Pulmonary artery endothelial cell (primary cell): ENCODE data around the gene ABTB2. TPM values are rescaled to one million over a fixed set of nuclear protein-coding genes. Genes with fewer than 3 reads are reported as not detected.

Experiments
- DNase-seq: peaks from one replicate; pipeline ENCODE4 v3.0.0-alpha.2; 2011; ENCODE audit warnings: low read depth, low spot score
- total RNA-seq: library from RNA; depleted of rRNA; stranded (reverse); fragments of >200 nt; gene quantifications from 2 replicates; pipeline ENCODE4 v1.2.3, GENCODE V29; 2014

The ABTB2 gene
- total RNA-seq, 1 donor from 2014 or later, result 0.07 TPM

DNA sequence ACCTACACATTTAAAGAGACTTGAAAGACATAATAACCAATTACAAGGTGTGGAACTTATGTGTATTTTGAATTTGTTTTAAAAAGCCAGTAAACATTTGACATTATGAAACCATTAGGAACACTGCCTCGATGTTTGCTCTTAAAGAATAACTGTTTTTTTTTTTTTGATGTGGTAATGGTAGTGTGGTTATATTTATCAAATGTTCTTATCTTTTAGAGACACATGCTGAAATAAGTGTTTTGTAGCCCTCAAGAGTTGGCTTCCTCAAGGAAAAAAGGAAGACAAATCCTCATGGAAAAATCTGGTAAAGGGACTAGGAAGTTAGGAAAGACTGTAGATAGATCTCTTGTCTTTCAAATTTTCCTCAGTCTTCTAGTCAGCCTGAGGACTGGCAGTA, 2.2 kb upstream of the ABTB2 start:
- DNase-seq, result no peak

DNA sequence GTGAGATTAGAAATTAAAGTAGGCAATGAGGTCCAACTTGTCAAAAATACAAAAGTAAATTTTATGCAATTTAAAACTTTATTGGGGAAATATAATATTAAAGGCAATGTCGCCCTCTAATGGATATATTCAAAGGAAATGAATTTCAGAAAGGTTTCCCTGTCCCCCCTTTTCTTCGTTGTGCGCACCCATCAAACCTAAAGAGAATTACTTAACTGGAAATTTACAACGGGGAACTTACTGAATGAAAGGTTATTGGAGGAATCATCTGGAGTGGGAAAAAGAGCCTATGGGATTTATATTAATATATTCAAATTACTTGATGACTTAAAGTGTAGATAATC, 1.7 kb upstream of the ABTB2 start:
- no peak for DNase-seq

DNA sequence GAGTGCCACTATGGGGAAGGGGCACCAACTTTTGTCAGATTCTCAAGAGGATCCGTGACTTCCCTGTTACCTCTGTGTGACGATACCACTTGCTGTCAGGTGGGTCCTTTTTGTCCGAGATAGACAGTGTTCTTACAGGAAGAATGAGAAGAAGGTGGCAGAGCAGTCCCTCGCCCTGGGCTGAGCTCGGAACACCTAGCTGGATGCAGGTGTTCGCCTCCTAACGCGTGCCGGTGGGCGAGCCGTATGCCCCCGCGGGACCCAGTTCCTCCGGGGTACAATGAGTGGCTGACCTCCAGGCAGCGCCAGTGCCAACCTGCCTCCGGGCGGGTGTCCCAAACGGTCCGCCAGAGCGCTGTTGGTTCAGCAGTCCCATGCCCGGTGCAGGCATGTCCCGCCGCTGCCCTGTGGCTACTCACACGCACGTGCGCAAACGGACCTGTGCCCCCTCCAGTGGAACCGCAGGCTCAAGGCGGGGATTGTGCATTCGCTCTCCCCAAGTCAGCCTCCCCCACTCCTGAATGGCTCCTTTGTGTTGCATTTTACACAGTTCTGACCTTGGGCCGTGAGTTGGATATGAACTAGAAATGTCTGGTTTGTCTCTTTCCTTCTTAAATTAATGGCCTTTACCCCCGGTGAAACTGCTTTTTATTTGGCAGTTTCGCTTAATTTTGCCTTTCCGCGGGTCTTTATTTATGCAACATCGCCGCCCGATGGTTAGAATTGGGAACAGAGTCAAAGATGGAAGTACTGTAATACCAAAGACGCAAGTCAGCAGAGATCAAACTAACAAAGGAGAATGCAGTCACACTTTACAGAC, 1.1 kb upstream of the ABTB2 start:
- DNase-seq, result peak; percentile 30

DNA sequence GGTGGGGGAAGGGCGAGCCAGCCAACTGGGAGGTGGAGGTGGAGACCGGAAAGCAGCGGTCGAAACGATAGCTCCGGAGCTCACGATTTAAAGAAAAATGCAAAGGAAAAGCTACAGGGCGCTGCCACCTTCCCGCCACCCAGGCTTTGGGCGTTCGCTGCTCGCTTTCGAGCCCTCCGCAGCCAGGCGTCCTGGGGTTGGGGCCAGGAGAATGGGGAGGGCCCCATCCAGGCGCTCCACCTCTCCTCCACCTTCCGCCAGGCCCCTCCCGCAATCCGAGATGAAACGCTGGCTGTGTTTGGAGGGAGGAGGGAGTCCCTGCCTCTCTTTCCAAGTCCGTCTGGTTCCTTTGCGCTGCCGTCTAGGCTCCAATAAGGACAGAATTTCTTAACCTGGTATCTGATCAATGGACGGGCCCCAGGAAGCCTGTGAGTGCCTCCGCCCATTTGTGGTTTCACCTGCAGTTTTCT, 483 bp upstream of the ABTB2 start:
- DNase-seq, result no peak

DNA sequence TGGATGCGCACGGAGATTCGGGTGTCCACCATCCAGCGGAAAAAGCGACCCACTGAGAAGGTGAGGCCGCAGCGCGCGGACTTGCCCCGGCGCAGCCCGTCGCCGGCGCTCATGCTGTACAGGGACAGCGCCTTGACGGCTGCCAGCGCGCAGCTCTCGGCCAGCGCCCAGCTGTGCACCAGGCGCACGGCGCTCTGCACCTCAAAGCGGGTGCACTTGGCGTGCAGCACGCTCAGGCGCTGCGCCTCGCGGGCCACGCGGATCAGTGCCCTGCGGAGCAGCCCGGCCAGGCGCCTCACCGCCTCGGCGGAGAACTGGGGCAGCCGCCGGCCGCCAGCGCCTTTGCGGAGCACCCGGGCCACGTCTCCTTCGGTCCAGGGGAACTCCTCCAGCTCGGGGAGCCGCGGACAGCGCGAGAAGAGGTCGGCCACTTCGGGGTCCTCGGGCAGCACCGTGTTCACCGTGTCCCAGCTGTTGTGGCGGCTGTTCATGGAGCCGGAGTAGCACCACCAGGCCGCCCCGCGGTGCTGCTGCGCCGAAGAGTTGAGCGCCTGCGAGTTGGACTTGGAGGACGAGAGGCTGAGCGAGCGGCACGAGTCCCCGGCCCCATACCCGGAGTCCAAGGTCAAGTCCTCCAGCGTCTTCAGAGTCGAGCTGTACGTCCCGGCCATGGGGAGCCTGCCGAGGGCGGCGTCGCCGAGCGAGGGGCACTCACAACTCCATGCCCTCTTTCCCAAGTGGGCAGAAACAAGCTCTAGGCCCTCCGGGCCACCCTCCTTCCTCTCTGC, 703 bp downstream of the ABTB2 start:
- DNase-seq, result no peak

DNA sequence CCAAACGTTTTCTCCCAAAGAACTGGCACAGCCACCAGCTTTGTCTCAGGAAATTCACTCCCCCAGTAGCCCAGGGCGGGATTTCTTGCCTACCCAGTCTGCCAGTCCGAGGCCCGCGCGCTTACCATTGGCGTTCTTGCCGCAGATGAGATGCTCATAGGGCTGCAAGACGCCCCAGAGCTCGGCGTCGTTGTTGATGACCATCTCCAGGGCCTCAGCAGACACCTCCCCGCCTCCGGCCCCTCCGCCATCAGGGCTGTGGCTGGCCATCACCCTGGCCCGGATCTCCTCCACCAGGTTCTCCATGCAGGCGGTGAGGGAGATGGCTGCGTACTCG, 1.3 kb downstream of the ABTB2 start:
- no peak for DNase-seq

DNA sequence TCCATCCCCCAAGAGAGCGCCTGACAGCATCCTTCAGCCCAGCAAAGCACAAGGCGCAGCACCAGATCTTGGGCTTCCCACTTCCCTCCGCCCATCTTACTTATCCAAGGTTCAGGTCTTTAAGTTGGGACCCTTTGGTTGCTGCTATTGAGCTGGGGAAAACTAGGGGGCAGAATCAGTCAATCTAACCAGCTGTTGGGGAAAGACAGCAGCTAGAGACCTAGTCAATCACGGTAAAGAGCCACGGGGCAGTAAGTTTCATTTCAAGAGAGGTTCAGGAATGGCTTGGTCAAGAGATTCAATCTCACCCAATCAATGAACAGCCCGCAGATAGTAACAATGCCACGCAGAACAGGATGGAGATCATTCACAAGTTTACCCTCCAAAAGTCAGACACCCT, 1.7 kb downstream of the ABTB2 start:
- DNase-seq, result no peak

DNA sequence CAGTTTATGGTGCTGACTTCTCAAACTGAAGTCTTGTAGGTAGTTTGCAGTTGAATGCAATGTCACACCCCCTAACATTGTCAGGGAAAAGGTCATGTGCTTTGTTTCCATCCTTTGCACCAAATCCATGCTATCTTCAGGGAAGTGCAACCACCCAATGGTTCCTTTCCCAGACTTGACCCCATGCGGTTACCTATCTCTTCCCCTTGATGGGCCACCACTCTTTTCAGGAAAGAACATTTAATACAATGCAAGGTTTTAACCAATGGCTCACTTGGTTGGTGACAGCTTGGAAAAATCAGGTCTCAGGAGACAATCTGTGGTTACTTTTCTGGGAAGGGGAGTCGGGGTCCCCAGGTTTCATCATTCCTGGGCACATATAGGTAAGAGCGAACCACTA, 2.1 kb downstream of the ABTB2 start:
- DNase-seq, result no peak

DNA sequence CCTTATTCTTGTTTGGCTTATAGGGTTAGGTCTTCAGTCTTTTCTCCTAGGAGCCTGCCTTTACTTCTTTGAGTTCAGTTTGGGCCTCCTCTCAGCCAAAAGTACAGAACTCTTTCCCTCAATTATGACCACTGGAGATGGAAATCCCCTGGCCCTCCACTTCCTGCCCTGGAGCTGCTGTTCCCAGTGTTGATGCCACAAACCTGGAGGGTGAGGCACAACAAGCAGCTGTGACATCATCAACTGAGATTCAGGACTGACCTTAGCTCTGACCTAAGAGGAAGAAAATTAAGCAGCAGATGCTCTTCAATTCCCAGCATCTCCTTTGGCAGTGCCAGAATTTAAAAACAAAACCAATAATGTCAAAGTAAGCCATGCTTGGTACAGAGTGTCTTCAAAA, 3.0 kb downstream of the ABTB2 start:
- no peak for DNase-seq

DNA sequence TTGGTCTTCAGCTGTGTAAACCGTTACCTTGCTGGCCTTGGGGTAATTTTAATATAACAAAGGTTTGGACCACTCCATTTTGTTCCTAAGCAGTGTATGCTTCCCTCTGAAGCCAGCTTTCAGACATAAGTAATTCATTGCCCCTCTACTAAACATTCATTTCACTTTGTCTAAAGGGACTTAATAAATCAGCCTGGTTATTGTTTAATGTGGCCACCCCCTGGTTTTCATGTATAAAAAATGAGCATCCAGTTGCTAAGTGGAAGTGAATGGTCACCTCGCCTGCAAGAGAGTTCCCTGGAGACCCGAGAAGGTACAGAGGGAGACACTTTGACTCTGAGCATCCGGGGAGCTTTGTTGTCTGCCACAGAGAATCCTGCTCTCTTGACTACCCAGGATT, 3.9 kb downstream of the ABTB2 start:
- no peak for DNase-seq

DNA sequence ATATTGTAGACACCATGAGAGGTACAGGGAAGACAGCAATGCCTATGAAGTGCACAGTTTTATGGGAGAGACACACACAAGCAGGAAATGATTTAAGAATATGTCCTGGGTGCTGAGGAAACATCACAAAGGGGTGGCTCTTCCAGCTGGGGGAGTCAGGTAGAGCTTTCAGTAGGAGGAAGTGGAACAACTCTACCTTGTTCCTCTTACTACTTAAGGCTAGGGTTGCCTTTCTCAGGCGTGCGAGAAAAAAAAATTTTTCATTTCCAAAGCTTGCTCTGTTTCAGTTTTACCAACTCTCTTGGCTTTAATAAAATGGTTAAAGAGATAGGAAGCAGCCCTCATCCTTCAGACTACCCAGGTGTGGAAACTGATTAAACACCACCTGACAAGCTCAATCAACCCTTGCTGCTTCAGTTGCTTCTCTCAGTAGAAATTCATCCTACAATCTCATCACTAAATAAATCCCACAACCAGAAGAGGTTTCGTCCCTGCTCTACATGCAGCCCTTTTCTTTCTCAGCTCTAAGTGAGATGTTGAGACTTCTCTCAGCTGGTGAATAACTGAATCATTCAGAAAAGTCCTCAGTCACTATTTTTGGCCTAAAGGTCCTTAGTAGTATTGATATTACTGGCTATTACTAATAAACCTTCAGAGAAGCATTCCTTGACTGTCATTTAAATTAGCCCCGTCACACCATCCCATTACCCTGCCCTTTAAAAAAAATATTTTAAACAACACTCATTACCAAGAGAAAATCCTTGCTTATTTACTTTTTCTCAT, 5.9 kb downstream of the ABTB2 start:
- no peak for DNase-seq

DNA sequence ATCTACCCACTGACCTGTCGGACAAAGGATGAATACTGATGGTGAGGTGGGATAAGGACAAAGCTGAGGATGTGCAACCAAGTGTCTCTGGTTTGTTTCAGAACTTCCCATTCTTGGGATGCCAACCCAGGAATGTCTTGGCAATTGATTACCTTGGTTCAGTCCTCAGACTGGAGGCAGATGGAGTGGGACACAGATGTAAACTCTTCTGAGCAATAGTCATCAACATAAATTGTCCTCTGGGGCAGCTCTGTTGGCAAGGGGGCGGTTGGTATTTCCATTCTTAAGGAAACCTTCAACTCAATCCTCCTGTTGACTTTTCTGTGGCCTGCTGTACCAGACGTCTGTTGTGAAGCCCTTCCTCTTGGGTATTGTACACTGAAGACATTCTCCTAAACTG, 6.8 kb downstream of the ABTB2 start:
- no peak for DNase-seq

DNA sequence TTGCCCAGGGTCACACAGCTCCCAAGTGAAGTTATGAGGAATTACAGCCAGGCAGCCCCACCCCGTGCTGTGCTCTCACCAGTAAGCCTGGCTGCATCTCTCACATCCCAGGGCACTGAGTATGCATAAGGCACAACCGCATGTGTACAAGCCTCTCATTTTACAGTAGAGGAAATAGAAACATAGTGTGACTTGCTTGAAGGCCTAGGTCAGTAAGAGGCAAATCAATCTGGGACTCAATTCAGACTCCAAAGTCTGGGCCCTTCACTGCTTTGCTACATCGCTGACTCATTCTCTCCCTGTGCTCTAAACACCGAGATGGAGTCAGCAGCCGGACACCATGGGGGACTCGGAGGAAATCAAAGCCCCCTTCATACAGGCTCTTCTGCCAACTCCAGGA, 7.9 kb downstream of the ABTB2 start:
- DNase-seq, result no peak

DNA sequence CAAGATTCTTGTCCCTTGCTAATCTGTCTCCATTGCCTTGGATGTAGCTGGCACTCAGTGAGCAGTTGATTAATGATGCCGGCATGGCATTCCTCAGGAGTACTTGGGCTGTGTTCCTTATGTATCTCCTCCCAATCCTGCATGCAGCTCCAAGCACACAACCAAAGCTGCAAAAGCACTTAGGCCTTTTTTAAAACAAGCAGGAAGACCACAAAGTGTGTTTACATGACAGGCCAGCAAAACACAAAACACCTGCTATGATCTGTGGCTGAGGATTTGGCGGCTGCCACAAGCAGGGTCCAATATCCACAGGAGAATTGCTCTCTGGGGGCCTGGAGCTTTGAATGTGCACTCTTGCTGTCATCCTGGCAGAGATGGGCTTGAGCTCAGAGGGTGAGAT, 8.9 kb downstream of the ABTB2 start:
- no peak for DNase-seq

DNA sequence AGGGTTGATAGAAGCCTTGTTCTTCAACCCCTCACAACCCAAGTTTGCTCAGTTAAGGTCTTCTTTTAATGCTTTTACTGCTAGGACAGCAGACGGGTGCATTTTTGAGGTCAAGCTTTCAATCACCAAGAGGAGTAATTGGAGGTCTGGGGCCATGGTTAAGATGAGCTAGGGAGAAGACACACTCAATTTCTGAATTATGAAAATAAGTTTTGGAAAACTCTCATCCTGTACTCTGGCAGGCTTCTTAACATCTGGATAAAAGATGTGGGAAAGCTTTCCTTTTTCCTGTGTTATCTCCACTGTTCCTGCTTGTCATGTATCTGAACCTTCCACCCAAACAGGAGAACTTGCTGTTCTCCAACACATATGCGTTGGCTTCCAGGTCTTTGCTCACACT, 9.7 kb downstream of the ABTB2 start:
- DNase-seq, result no peak

DNA sequence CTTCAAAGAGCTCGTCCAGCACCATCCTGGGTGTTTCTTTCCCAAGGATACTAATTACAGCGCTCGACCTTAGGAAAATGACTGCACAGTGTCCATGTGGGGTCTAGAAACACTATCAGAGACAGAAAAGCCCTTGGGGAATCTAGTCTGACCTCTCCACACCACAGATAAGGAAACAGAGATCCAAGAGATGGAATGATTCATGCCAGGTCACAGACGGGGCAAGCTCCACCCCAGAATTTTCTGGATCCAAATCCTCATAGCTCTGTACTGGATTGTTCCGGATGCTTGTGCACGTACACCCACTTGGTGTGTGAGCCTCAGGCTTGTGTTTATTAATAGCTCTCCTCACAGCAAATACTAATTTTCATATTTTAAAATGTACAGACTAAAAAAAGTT, 11.3 kb downstream of the ABTB2 start:
- no peak for DNase-seq

DNA sequence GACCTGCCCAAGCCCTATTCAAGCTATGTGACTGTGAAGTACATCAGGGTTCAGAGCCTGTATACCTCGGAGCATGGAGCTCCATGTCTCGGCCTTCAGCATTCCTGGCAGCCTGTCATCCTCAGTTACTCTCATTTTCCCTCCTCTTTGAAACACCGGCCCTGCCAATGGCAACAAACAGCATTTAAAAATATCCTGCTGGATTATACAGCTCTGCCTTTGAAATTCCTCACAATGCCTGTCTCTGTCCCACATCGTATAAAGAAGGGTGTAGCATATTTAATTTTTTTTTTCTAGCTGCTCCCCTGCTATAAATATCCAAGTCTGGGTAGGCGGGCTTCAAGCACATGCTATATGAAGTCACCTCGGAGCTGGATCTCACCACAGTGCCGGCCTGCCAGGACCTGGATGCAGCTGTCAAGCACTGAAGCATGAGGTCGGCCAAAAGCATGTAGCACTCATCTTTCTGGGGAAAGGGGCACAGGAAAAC, 11.8 kb downstream of the ABTB2 start:
- no peak for DNase-seq

DNA sequence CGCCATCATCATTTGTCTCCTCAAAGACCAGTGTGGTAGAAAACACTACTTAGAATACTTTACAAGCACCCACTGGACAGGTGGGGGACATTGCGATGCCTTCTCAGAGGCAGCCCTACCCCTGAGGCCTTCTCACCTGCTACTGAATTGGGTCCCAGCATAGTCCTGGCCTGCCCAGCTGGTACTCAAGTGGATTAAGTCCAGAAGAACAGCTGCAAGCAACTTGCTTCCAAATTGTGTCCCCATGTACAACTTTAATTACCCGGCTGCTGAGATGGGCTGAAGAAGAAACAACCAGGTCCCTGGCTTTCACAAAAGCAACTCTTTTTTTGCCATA, 12.3 kb downstream of the ABTB2 start:
- no peak for DNase-seq

DNA sequence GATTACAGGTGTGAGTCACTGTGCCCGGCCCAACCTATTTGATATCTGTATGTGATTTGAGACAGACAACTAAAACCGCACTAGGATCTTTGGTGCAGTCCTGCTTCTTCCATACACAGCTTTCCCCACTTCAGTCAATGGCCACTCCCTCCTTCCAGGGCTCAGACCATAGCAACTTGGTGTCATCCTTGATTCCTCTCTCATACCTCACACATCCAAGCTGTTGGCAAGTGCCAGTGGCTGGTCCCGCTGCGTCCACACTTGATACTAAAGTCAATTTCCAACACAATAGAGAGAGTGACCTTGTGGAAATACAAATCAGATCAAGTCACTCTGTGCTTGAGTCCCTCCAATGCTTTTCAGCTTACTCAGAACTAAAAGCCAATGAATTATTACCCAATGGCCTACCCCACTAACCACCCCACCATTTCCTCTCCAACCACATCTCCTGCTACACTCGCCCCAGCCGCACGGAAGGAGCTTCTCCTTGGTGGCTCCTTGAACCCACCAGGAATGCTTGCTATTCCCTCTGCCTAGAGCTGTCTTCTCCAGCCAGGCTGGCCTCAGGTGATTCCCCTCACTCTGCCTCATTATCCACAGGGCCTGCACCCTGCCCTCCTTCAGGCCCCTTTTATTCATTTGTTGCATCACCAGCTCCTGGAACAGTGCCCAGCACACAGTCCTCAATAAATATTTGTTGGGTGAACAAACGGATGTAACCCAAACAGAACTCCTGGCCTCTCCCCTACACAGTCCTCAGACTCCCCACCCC, 12.9 kb downstream of the ABTB2 start:
- DNase-seq, result no peak

DNA sequence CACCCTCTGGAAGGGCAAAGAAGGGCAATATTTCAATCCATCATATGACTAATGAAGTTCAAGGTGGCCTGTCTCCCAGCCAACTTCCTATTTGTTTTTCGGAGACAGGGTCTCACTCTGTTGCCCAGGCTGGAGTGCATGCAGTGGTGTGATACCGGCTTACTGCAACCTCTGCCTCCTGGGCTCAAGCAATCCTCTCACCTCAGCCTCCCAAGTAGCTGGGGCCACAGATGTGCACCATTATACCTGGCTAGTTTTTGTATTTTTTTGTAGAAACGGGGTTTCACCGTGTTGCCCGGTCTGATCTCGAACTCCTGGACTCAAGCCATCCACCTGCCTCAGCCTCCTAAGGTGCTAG, 13.4 kb downstream of the ABTB2 start:
- DNase-seq, result no peak

DNA sequence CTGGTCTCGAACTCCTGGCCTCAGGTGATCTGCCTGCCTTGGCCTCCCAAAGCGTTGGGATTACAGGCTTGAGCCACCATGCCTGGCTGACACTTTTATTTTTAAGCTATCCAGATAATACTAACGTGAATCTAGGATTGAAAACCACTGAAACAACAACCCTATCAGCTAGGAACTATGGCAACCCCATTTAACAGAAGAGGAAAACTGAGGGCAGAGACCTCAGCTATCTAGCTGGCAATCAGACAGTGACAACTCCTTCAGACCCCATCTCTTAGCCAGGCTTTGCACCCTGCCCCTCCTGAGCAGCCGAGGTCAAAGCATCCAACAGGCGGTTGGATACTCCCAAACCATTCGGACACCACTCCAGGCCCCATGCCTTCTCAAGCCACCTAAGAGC, 14.1 kb downstream of the ABTB2 start:
- no peak for DNase-seq

DNA sequence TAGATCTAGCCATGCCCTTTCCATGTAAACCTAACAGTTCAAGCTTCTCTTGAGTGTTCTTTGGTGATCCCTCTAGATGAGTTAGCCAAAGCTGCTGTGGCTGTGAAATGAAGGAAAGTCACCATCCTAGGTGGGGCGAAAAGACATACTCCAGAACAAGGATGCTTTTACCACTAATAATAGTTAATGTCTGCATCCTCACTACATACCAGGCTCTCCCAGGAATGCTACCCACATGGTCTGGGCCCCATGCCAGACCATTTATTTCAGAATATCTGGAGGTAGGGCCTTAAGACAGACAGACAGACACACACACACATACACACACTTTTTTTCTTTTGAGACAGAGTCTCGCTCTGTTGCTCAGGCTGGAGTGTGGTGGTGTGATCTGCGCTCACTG, 14.7 kb downstream of the ABTB2 start:
- no peak for DNase-seq
